ENCODE data around the gene ZKSCAN1. TPM values are rescaled to one million over a fixed set of nuclear protein-coding genes. Genes with fewer than 3 reads are reported as not detected.

The ZKSCAN1 gene
- total RNA-seq, 2 donors from 2014 or later = 75.8 to 86.5 TPM

DNA sequence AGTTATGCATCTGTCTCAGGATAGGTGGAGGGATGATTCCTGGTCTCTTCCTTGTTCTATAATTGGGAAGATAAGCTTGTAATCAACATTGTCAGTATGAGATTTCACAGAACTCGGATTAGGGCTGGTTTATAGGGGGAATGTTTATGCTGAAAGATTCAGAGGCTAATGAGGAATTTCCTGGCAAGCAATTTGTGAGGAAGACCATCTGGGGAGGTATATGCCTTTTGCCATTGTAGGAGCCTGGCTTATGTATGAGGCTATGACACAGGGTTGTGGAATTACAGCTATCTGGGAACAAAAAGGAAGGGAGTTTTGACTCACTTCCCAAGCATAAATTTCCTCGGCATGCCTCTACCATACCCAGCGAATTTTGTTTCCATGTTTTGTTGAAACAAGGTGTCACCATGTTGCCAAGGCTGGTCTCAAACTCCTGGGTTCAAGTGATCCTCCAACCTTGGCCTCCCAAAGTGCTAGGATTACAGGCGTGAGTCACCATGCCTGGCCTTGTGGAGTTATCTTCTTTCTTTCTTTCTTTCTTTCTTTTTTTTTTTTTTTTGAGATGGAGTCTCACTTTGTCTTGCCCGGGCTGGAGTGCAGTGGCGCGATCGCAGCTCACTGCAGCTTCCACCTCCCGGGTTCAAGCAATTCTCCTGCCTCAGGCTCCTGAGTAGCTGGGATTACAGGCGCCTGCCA, 71.8 kb downstream of the ZKSCAN1 start:
- no peaks in the 10 kb centered on the region for H3K9me3 ChIP-seq
- intact Hi-C loops (cut with DNase I) = loop anchor here (5.0 kb wide), 1 partner anchor 40 kb away; the partner anchor contains the start of gene MBLAC1
- H3K36me3 ChIP-seq = peaks cover 0 to 13% of the 10 kb centered on the region in 2 donors
- H3K4me1 ChIP-seq (replicated peaks) = peaks cover 4% of the 10 kb centered on the region
- H3K4me3 ChIP-seq = no peak overlapping the region
- H3K27ac ChIP-seq = no peak overlapping the region
- TF ChIP-seq POLR2A (IDR thresholded peaks at IDR 0.05) (no peak), POLR2AphosphoS5 (IDR thresholded peaks at IDR 0.05) (no peak)
- TF ChIP-seq, protein P1, sequence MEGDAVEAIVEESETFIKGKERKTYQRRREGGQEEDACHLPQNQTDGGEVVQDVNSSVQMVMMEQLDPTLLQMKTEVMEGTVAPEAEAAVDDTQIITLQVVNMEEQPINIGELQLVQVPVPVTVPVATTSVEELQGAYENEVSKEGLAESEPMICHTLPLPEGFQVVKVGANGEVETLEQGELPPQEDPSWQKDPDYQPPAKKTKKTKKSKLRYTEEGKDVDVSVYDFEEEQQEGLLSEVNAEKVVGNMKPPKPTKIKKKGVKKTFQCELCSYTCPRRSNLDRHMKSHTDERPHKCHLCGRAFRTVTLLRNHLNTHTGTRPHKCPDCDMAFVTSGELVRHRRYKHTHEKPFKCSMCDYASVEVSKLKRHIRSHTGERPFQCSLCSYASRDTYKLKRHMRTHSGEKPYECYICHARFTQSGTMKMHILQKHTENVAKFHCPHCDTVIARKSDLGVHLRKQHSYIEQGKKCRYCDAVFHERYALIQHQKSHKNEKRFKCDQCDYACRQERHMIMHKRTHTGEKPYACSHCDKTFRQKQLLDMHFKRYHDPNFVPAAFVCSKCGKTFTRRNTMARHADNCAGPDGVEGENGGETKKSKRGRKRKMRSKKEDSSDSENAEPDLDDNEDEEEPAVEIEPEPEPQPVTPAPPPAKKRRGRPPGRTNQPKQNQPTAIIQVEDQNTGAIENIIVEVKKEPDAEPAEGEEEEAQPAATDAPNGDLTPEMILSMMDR (IDR thresholded peaks at IDR 0.05) = no peak
- no peaks in the 10 kb centered on the region for H3K27me3 ChIP-seq (replicated peaks; ENCODE audit: insufficient read depth)
- 84% methylated on average over 10 of the region's 10 CpGs for WGBS
- DNase-seq (ENCODE audit: low spot score) = no peak

DNA sequence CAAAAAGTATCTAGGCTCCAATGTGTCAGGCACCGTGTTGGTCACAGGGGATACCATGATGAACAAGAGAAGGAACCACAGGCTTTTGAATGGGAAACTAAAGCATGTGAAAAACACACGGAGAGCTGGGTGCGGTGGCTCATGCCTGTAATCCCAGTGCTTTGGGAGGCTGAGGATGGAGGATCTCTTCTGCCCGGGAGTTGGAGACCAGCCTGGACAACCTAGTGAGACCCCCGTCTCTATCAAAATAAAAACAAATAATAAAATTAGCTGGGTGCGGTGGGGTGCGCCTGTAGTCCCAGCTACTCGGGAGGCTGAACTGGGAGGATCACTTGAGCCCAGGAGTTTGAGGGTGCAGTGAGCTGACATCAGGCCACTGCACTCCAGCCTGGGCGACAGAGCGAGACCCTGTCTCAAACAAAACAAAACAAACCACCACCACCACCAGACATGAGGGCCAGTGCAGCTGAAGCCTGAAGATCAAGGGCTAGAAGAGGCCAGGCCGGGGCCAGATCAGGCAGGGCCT, 72.8 kb downstream of the ZKSCAN1 start:
- Histone ChIP-seq H3K36me3 (peaks cover 0 to 23% of the 10 kb centered on the region in 2 donors), H3K9me3 (no peaks in the 10 kb centered on the region), H3K4me3 (peak overlapping the region; percentile 87 to 94), H3K27ac (peak overlapping the region; percentile 83 to 86), H3K27me3 (replicated peaks; ENCODE audit: insufficient read depth) (no peaks in the 10 kb centered on the region), H3K4me1 (replicated peaks) (peaks cover 4% of the 10 kb centered on the region)
- no peak for DNase-seq (ENCODE audit: low spot score)
- TF ChIP-seq POLR2A (IDR thresholded peaks at IDR 0.05) (no peak), POLR2AphosphoS5 (IDR thresholded peaks at IDR 0.05) (no peak)
- TF ChIP-seq, protein P1 (IDR thresholded peaks at IDR 0.05) = no peak
- intact Hi-C loops (cut with DNase I) = loop anchor here (5.0 kb wide), 1 partner anchor 39 kb away; the partner anchor contains the start of gene MBLAC1
- 74% methylated on average over 11 of the region's 11 CpGs for WGBS

DNA sequence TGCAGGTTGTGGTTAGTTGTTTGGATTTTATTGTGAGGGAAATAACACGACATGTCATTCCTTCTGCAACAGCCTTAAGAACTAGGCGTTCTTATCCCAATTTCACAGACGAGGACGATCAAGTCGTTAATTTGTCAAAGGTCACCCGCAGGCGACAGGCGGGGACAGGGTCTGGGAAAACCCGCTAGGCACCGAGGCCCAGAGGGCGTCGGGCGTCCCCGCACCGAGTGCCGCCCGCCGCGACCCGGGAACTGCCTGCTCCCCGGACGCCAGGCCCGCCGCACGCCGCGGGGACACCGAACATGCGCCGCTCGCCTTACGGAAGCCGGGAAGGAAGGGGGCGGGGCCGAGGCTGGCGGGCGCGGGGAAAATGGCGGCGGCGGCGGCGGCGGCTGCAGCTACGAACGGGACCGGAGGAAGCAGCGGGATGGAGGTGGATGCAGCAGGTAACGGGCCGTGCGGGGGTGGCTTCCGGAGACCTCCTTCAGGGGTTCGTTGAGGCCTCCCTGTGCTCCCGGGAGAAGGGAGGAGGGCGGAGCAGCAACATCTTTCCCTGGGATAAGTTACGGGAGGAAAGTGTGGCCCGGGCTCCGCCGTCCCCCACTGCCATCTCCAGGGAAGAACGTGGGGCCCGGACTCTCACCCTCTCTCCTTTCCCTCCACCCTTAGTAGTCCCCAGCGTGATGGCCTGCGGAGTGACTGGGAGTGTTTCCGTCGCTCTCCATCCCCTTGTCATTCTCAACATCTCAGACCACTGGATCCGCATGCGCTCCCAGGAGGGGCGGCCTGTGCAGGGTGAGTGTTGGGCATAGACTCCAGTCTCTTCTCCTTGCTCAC, 73.4 kb downstream of the ZKSCAN1 start, which contains the start of gene COPS6:
TSS of gene COPS6 (plus strand) at position 349 of the 837 bp plus-strand sequence. CDS start at position 371, 22 bp downstream.
- Histone ChIP-seq H3K27me3 (replicated peaks; ENCODE audit: insufficient read depth) (no peaks in the 10 kb centered on the region), H3K4me3 (peak within 1 kb of the TSS; percentile 87 to 94), H3K27ac (peak within 1 kb of the TSS; percentile 83 to 86), H3K4me1 (replicated peaks) (peaks cover 4% of the 10 kb centered on the region), H3K9me3 (no peaks in the 10 kb centered on the region), H3K36me3 (peaks cover 0 to 27% of the 10 kb centered on the region in 2 donors)
- peak; percentile 89 for TF ChIP-seq POLR2AphosphoS5 (IDR thresholded peaks at IDR 0.05)
- no peak for TF ChIP-seq POLR2A (IDR thresholded peaks at IDR 0.05)
- TF ChIP-seq, protein P1 (IDR thresholded peaks at IDR 0.05) = peak in 2 of 4 experiments; percentile 3 to 31
- under 1% methylated on average over 67 of the region's 68 CpGs for WGBS
- peak; percentile 72 for DNase-seq (ENCODE audit: low spot score)
- intact Hi-C loops (cut with DNase I) = loop anchor here (5.0 kb wide), 1 partner anchor 38 kb away; the partner anchor contains the start of gene MBLAC1

DNA sequence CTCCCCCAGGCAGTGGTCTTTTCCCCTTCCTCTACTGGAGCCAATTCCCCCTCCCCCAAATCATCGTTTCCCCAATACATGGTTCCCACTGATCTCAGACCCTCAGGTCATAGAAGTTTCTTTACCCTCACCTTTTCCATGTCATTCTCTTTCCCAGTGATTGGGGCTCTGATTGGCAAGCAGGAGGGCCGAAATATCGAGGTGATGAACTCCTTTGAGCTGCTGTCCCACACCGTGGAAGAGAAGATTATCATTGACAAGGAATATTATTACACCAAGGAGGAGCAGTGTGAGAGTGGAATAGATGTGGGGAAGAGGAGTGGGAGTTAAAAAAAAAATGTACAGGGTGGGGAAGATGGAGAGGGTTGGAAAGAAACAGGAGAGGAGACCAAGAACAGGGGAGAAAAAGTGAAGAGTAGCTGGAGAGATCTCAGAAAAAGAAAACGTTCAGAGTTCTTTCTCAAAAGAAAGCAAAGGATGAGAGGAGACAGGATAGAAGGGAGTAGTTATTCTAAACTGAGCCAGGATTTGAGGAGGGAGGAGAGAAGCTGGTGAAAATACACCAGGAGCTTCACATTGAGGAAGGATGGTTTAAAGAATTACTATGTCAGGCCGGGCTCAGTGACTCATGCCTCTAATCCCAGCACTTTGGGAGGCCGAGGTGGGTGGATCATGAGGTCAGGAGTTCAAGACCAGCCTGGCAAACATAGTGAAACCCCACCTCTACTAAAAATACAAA, 74.2 kb downstream of the ZKSCAN1 start:
- intact Hi-C loops (cut with DNase I) = loop anchor here (5.0 kb wide), 1 partner anchor 38 kb away; the partner anchor contains the start of gene MBLAC1
- peaks cover 4% of the 10 kb centered on the region for H3K4me1 ChIP-seq (replicated peaks)
- TF ChIP-seq, protein P1 (IDR thresholded peaks at IDR 0.05) = no peak
- TF ChIP-seq POLR2AphosphoS5 (IDR thresholded peaks at IDR 0.05) (no peak), POLR2A (IDR thresholded peaks at IDR 0.05) (no peak)
- no peaks in the 10 kb centered on the region for H3K9me3 ChIP-seq
- WGBS = 27% methylated on average over 7 of the region's 7 CpGs
- H3K27me3 ChIP-seq (replicated peaks; ENCODE audit: insufficient read depth) = no peaks in the 10 kb centered on the region
- peaks cover 0 to 33% of the 10 kb centered on the region in 2 donors for H3K36me3 ChIP-seq
- peak overlapping the region in 1 of 2 donors; percentile 86 for H3K27ac ChIP-seq
- peak overlapping the region; percentile 87 to 94 for H3K4me3 ChIP-seq
- no peak for DNase-seq (ENCODE audit: low spot score)

Data from prostate gland (tissue), 2 donors.